Stimulated activated CD4-positive, alpha-beta T cell treated with anti-CD3 and anti-CD28 coated beads, Interleukin-4, amount 100 ng/mL, for 24 hours (primary cell): ENCODE results near the gene IGSF10.
"Not testable (repeated sequence)": the region's sequence is repeated elsewhere in the genome, so short reads cannot be mapped to it uniquely, and the experiment has no call there.

Experiments
- DNase-seq: peaks from one replicate; pipeline ENCODE4 v3.0.0-alpha.2; 2020

Gene IGSF10

DNA sequence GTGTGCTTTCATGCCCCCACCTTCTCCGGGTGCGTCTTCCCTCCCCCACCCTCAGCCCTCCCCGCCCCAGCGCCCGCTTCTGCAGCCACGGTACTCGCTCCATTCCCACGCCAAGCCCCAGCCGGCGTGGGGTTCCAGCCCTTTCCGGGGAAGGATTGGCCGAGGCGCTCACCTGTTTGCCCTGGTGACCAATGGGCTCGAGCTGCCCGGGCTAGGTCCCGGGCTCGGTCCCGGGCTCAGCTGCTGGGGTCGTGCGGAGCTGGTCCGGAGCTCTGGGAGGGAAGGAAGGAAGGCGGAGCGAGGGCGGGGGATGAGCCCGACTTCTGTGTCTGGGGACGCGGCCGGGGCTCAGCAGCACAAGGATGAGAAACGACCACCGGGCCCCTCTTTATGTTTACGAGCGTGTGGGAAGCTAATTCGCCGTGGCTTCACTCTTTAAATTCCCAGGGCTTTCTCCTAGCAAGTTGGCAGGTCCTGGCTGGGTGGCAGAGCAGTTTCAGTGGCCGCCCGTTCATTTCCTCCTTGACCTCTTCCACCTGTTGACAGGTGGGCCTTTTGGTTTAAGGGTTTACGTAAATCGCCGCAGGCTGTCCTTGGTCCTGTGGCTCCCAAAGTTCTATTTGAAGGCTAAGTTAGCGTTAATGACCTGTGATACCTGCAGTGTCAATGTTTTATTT, at the start of gene IGSF10:
TSS of gene IGSF10 (minus strand) at position 288 of the 677 bp plus-strand sequence. CDS start 2,352 bp downstream, outside the sequence.
- DNase-seq: no peak

DNA sequence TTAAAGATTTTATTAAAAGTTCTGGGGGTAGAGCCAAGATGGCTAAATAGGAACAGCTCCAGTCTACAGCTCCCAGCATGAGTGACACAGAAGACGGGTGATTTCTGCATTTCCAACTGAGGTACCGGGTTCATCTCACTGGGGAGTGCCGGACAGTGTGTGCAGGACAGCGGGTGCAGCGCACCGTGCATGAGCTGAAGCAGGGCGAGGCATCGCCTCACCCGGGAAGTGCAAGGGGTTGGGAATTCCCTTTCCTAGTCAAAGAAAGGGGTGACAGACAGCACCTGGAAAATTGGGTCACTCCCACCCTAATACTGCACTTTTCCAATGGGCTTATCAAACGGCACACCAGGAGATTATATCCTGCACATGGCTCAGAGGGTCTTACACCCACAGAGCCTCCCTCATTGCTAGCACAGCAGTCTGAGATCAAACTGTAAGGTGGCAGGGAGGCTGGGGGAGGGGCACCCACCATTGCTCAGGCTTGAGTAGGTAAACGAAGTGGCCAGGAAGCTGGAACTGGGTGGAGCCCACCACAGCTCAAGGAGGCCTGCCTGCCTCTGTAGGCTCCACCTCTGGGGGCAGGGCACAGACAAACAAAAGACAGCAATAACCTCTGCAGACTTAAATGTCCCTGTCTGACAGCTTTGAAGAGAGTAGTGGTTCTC, 48.7 kb upstream of the IGSF10 start:
- not testable (repeated sequence) for DNase-seq

- no peak for DNase-seq
These were observed 43.7 kb upstream of the IGSF10 start for GRCh38 chr3:151504606-151505005.

GRCh38 chr3:151503074-151503473, 42.2 kb upstream of the IGSF10 start:
- no peak for DNase-seq

DNA sequence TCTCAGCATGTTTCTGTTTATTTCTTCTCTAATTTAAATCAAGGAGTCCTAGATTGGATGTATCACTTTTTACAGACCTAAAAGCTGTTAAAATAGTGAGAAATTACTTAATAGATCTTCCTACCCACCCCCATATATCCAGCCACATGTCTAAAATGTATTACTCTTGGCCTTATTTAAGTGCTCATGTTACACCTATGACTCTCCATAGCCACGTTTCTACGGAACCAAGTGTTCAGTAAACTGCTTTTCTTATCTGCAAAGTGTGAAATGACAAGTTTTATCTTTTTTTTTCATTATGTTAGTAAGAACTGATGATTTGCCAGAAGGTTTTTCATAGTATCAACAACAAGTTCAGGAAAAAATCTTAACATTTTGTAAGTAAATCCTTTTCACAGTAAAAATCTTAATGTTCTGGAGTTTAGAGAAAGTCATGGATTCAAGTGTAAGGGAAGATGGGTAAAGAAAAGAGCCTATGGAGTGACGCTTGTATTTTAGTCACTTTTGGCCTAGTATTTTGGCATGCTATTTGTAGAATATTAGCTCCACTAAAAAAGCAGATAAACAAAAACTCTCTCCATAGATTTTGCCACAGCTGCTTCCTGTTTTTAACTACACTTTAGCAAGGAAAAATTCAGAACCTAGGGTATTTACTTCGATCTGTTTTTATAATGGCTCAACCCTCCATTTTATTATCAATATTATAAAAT, 41.2 kb upstream of the IGSF10 start:
- DNase-seq: no peak

GRCh38 chr3:151501171-151501922, 40.5 kb upstream of the IGSF10 start:
- DNase-seq: no peak

GRCh38 chr3:151499168-151499567, 38.3 kb upstream of the IGSF10 start:
- no peak for DNase-seq

DNA sequence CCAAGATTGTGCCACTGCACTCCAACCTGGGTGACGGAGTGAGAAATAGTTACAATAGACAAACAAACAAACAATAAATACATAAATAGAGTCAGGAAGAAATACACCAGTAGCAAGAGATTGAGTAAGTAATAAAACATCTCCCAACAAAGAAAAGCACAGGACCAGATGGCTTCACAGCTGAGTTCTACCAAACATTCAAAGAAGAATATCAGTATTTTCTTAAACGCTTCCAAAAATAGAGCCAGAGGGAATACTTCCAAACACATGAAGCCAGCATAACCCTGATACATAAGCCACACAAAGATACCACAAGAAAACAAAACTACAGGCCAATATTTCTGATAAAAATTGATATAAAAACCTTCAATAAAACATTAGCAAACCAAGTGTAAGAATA, 30.7 kb upstream of the IGSF10 start:
- DNase-seq: no peak

GRCh38 chr3:151487833-151488232, 27.0 kb upstream of the IGSF10 start:
- DNase-seq: not testable (repeated sequence)

DNA sequence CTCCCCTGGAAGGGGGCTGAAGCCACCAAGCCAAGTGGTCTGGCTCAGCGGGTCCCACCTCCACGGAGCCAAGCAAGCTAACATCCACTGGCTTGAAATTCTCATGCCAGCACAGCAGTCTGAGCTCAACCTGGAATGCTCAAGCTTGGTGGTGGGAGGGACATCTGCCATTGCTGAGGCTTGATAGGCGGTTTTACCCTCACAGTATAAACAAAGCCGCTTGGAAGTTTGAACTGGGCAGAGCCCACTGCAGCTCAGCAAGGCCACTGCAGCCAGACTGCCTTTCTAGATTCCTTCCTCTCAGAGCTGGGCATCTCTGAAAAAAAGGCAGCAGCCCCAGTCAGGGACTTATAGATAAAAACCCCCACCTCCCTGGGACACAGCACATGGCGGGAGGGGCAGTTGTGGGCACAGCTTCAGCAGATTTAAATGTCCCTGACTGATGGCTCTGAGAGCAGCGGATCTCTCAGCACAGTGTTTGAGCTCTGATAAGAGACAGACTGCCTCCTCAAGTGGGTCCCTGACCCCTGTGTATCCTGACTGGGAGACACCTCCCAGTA, 23.2 kb upstream of the IGSF10 start:
- no peak for DNase-seq

GRCh38 chr3:151483488-151483887, 22.6 kb upstream of the IGSF10 start:
- no peak for DNase-seq

GRCh38 chr3:151480492-151480891, 19.6 kb upstream of the IGSF10 start:
- DNase-seq: no peak

DNA sequence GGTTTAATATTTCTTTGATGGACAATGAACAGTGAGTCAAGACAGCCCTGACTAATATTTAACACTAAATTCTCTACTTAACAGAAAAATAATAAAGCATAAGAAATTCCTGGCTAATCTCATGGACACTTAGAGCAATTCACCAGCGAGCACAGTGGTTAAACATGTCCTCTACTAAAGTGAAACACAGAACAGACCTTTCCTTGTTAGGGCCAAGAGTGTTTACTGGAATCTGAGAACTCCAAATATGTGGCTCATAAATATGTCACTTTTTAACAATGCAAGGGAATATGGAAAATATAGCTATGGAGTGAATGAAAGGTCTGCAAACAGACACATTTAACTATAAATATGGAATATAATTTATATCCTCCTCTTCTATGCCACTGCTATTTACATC, 18.6 kb upstream of the IGSF10 start:
- no peak for DNase-seq

DNA sequence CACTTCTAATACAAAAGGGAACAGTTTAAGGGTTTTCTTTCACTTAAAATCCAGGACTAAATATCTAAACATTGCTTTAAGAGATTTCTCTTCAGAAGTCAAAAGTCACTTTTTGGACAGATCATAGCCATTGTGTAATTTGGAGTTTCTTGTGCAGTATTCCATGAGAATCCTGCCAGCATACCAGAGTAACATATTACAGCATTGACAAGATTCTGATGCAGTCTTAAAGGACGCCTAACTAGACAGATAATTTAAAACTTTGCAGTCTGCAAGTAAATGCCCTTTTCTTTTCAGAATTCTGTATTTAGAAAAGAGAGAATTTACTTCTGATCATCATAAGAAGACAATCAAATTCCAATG, 17.5 kb upstream of the IGSF10 start:
- DNase-seq: no peak

DNA sequence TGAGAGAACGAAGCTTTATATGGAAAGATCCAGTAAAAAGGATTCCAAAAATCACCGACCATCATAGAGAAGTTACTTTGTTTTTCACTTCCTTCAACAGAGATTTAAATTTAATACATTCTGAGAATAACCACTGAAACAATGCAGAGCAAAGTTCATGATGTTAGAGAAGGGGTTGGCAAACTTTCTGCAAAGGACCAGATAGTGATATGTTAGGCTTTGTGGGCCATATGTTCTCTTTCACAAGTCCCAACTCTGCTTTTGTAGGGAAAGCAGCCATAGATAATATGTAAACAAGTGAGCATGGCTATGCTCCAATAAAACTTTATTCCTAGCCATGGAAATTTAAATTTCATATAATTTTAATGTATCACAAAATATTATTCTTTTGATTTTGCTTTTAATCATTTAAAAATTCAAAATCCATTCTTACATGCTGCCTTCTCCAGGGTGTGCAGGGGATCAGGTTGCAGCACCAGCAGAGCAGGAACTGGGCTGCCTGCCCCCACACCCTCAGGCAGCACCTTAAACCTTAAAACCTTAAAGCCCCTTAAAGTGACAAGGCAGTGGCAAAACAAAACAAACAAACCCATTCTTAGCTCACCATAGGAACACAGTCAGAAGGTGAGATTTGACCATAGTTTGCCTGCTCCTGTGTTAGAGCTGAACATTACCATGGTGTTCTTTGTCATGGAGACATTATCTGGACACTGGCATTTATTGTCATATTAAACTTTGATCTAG, 16.9 kb upstream of the IGSF10 start:
- no peak for DNase-seq

- no peak for DNase-seq
These were observed 15.6 kb upstream of the IGSF10 start for GRCh38 chr3:151476344-151477018.

- peak; percentile 59 for DNase-seq
These were observed 7.5 kb upstream of the IGSF10 start for GRCh38 chr3:151468284-151468917.

GRCh38 chr3:151467069-151467468, 6.2 kb upstream of the IGSF10 start:
- DNase-seq: no peak

DNA sequence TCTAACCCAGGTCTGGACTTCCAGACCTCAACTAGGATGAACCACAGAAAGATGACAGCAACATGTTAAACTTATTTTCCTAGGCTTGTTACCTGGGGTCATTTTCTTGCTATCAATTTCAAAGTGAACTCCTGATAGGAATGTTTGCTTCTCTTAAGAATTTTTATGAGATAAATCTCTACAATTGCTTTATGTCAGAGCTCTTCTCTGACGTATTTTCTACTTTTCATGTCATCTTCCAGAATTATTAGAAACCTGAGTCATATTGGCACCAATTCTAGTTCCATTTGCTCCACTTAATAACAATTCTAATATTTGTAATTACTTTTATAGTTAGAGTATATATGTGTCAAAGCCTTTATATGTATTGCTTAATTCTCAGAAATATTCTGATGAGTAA, 2.1 kb upstream of the IGSF10 start:
- no peak for DNase-seq

GRCh38 chr3:151462278-151462780, 1.5 kb upstream of the IGSF10 start:
- DNase-seq: no peak

GRCh38 chr3:151460228-151460627, 633 bp downstream of the IGSF10 start:
- no peak for DNase-seq
